A549 (cell line): ENCODE data around the gene ART1.

ENCODE experiments used
- CHD2 ChIP-seq: fragments of 150-350 bp; IDR thresholded peaks from 2 replicates; pipeline ENCODE4 v1.6.1; 2014; ENCODE audit warnings: low read length; ENCODE audit not compliant: partially characterized antibody
- CTCF ChIP-seq: fragments of >200 bp; sonication (Bioruptor Twin); formaldehyde crosslinking; IDR thresholded peaks from 3 replicates; pipeline ENCODE4 v1.5.1; 2016
- EP300 ChIP-seq, 2 experiments: fragments of >200 bp; sonication (Bioruptor Twin); formaldehyde crosslinking; IDR thresholded peaks; 2 replicates in 1 of 2; 3 replicates in 1 of 2; pipeline ENCODE4 v1.6.1; 2016 to 2017
- MAFK ChIP-seq: fragments of 450-650 bp; IDR thresholded peaks from 2 replicates; pipeline ENCODE4 v1.6.1; 2014; ENCODE audit not compliant: partially characterized antibody

DNA sequence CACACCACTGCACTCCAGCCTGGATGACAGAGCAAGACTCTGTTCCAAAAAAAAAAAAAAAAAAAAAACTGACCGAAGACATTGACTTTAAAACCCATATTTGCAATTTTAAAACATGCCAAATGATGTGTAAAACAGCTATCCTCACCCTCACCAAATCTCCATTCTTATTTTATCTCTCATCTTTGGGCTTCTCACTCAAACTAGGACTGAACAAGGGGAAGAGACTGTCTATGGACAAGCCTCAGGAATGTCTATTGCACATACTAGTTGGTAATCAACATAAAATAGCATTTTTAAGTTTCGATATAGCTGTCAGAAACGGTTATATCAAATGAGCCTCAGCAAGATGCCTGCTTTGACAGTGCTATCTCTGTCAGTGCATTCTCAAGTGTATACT is 34.1 kb downstream of the ART1 start:
- TF ChIP-seq CTCF (no peak), MAFK (no peak), EP300 (IDR thresholded peaks at IDR 0.05) (no peak), CHD2 (no peak)
